Measurements from ENCODE around the gene RAET1G.
"Not testable (repeated sequence)": the region's sequence is repeated elsewhere in the genome, so short reads cannot be mapped to it uniquely, and the experiment has no call there.

RAET1G gene

GRCh38 chr6:149913540-149914240 lies 9.2 kb downstream of the RAET1G start:
- no peak for DNase-seq (ENCODE audit: low read depth, low spot score)

- DNase-seq (ENCODE audit: low read depth, low spot score) = no peak
These were observed 9.8 kb downstream of the RAET1G start for GRCh38 chr6:149913085-149913484.

- DNase-seq (ENCODE audit: low read depth, low spot score) = not testable (repeated sequence)
These were observed 10.2 kb downstream of the RAET1G start for GRCh38 chr6:149912680-149913079.

GRCh38 chr6:149910721-149911151 lies 12.2 kb downstream of the RAET1G start:
- DNase-seq (ENCODE audit: low read depth, low spot score) = no peak

GRCh38 chr6:149909701-149910470 lies 13.0 kb downstream of the RAET1G start:
- DNase-seq (ENCODE audit: low read depth, low spot score) = no peak

DNA sequence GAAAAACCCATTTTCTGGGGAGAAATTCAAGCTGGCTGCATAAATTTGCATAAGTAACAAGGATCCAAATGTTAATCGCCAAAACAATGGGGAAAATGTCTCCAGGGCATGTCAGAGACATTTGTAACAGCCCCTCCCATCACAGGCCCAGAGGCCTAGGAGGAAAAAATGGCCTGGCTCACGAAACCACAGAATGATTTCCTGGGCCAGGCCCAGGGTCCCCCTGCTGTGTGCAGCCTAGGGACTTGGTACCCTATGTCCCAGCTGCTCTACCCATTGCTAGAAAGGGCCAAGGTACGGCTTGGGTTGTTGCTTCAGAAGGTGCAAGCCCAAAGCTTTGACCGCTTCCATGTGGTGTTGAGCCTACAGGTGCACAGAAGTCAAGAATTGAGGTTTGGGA lies 14.4 kb downstream of the RAET1G start:
- DNase-seq (ENCODE audit: low read depth, low spot score) = not testable (repeated sequence)

- no peak for DNase-seq (ENCODE audit: low read depth, low spot score)
These were observed 15.6 kb downstream of the RAET1G start for GRCh38 chr6:149907317-149907716.

DNA sequence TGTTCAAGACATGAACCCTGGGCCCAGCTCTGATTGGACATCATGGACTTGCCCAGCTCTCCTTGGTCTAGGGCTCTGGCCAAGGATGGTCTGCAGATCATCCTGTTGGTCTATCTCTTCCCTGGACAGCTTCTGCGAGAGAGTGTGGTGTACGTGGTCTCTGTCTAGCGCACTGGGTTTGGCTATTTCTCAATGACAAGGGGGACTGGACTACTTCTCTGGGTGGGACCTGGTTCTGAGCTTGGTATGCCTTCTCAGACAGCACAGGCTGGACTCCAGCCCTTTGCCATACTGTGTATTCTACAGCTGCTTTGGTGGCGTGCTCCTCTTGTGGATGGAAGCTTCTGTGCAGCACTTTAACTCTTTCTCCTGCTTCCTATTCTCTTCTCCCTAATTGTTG lies 16.5 kb downstream of the RAET1G start:
- no peak for DNase-seq (ENCODE audit: low read depth, low spot score)

- no peak for DNase-seq (ENCODE audit: low read depth, low spot score)
These were observed 17.0 kb downstream of the RAET1G start for GRCh38 chr6:149905911-149906371.

- DNase-seq (ENCODE audit: low read depth, low spot score) = no peak
These were observed 17.5 kb downstream of the RAET1G start for GRCh38 chr6:149905371-149905910.

DNA sequence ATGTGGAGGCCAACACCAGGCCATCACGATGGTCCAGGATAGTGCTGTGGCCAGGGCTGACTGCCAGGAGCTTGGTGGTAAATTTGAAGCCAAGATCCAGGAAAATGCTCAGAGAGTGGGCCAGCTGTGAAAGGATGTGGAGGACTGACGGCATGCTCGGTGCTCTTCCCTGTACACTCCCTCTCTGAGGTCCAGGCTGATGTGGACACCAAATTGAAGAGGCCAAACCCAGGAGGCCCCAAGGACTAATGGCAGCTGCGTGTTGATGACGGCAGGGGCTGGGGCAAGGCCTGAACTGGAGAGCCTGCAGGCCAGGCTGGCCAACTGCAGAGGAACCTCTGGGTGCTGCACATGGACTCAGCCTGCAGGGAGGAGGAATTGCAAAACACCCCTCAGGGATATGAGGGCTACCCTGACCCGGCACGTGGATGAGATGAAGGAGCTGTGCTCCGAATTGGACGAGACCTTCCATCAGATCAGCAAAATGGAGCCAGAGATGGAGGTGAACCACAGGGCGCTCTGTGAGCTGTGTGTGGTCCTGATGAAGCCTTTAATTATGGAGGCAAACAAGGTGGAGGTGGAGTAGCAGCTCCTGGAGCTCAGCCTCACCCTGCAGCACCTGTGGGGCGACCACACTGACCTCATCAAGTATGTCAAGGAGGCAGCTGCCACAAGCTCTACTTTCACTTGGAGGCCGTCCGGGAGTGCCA lies 18.1 kb downstream of the RAET1G start:
- DNase-seq (ENCODE audit: low read depth, low spot score) = no peak

DNA sequence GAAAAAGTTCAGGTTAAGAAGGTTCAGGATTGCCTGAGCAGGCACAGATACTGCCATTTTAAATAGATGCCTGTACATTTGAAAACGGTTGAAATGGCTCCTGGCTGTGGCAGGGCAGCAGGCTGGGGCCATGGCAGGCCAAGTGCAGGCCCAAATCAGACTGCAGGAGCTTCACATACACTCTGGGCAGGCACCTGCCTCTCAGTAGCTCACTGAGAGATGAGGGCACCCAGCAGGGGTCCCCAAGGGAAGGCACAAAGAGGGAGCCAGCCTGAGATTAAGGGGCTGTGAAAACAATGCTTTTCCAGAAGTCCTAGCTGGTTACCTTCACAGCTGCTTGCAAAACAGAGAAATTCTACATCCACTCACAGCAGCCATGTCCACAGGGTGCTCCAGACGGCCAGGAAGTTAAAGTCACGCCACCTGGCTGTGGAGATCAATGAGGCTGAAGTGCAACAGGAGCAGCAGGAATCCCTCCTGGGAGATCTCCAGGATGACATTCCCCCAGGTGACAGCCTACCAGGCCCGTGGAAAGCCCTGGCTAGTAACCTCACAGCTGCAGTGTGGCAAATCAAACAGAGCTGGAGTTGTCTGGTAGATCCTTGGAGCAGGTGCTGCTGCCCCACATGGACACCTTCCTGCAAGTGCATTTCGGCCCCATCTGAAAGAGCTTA lies 18.8 kb downstream of the RAET1G start:
- no peak for DNase-seq (ENCODE audit: low read depth, low spot score)

DNA sequence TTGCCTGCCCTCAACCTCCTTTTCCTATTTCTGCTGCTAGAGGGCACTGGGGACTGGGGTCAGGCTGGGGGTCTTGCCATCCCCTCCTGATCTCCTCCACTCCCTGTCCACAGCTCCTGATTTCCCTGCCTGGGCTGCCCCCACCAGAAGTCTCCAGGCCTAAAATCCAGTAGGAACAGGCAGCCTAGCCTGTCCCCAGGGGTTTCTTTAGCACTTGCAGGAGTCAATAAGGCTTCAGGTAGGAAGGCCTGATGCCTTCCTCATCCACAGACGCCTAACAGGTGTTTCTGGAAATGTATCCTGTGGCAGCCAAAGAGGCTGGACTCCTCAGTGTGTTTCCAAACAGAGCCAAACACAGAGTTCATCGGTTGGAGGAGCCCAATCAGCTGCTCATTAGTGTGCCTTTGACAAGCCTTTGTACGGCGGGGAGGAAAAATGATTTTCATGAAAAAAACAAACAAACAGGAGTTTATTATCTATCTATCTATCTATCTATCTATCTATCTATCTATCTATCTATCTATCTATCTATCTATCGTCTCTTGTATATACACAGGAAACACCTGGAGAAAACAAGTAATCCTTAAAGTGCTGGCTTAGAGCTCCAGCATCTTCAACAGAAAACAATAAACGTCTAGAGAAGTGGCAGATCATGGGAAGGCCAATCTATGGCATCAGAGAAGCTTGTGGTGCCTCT lies 21.3 kb downstream of the RAET1G start:
- DNase-seq (ENCODE audit: low read depth, low spot score) = no peak

DNA sequence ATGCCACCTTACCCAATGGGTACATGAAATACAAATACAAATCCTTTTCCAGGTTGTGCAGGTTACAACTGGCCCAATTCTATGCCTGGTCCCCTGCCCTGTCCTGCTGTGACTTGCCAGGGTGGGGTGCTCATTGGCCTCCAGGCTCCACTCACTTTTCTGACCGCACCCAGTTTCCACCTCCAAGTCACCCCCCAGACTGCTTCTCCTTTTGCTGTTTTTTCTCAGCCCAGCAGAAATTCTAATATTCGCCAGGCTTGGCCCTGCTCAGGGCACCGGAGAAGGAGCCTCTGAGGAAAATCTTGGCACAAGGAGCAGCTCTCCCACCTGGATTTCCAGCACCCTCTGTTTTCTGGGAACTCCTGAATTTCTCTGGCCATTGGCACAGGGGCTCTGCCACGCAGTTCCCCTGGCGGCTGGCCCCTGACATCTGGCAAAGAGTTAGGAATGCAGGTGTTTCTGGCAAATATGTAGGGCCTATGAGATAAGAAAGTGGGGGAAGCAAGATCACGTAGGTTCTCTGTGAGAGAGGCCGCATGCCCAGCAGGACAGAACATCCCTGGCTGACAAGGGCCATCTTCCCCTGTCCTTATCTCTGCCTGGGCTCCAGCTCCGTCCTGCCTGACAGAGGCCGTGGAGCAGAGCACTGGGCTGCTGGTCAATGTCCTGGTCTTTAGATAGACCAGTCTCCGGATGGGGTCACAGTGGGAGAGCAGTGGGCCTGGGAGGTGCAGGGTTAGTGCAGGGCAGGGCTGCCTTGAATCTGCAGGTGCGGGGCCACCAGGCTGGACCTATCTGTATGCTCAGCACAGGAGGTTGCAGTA lies 22.1 kb downstream of the RAET1G start:
- no peak for DNase-seq (ENCODE audit: low read depth, low spot score)

- no peak for DNase-seq (ENCODE audit: low read depth, low spot score)
These were observed 22.8 kb downstream of the RAET1G start for GRCh38 chr6:149899926-149900619.

GRCh38 chr6:149899486-149899885 lies 23.4 kb downstream of the RAET1G start:
- DNase-seq (ENCODE audit: low read depth, low spot score) = no peak

GRCh38 chr6:149898966-149899365 lies 24.0 kb downstream of the RAET1G start:
- DNase-seq (ENCODE audit: low read depth, low spot score) = no peak

DNA sequence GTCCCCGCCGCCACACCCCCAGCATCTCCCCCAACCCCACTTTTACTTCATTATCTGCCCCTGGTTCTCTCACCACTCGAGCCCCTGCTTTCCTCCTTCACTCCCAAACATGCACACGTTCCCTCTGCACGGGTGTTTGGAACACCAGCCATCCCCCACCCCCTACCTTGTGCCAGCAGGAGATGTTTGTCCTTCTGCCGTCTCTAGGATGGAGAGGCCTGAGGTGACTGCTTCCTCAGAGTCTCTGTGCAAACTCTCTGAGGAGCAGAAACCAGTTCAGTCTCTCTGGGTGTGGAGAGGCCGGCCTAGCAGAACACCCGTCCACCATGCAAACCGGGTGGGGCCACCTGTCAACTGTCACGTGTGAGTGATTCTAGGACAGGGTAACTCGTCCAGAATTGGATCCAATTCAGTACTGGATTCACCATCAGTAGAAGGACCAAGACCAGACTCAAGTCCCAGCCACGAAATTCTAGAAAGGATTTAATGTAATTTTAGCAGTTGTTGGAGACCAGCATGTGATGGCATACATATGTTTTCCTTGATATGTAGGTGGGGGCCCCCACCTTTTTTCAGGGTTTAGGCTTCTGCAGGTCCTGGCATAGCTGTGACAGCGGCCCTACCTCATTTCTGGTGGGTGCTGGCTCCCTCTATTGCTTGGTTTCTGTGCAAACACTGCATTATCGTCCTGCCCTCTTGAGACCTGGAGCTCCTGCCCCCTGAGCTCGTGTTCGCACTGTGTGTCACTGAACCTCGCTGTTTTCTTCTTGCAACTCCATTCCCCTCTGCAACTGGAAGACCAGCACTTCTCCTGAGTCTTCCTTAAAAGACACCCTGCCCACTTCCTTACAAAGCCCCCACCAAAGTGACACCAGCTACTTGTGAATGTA lies 24.8 kb downstream of the RAET1G start, which contains the start of gene RAET1E:
Gene RAET1E, minus strand, starts transcription at position 259 of the 890 bp plus-strand sequence. CDS start 7,212 bp downstream, outside the sequence.
- DNase-seq (ENCODE audit: low read depth, low spot score) = no peak
